Smooth muscle cell (in vitro differentiated cells): Measurements from ENCODE around the gene FSIP1. TPM values are rescaled to one million over a fixed set of nuclear protein-coding genes. Genes with fewer than 3 reads are reported as not detected.

Source experiments
- DNase-seq: peaks from one replicate; lab custom pipeline; 2025; ENCODE audit not compliant: unreplicated experiment; lab: John Stamatoyannopoulos, UW
- H2AFZ ChIP-seq: fragments of 200-600 bp; sonication (generic); 2 replicates; pipeline ENCODE4 v1.6.0; 2016; ENCODE audit warnings: antibody characterized with exemption, low read depth, mild to moderate bottlenecking
- H3F3A ChIP-seq: fragments of 200-600 bp; sonication (generic); 2 replicates; pipeline ENCODE4 v1.6.0; 2017; ENCODE audit warnings: antibody characterized with exemption, low read depth
- H3K27ac ChIP-seq: fragments of 200-600 bp; sonication (generic); 2 replicates; pipeline ENCODE4 v1.5.1; 2016; ENCODE audit warnings: low read depth, mild to moderate bottlenecking
- H3K27me3 ChIP-seq: fragments of 200-600 bp; sonication (generic); 2 replicates; pipeline ENCODE4 v1.6.1; 2016; ENCODE audit warnings: low read depth, mild to moderate bottlenecking
- H3K36me3 ChIP-seq: fragments of 200-600 bp; sonication (generic); 2 replicates; pipeline ENCODE4 v1.5.1; 2016; ENCODE audit warnings: low read depth
- H3K4me1 ChIP-seq: fragments of 200-600 bp; sonication (generic); 2 replicates; pipeline ENCODE4 v1.5.1; 2016; ENCODE audit warnings: low read depth
- H3K4me2 ChIP-seq: fragments of 200-600 bp; sonication (generic); 2 replicates; pipeline ENCODE4 v1.6.0; 2016; ENCODE audit warnings: mild to moderate bottlenecking
- H3K4me3 ChIP-seq: fragments of 200-600 bp; sonication (generic); 2 replicates; pipeline ENCODE4 v1.5.1; 2016; ENCODE audit warnings: mild to moderate bottlenecking
- H3K79me2 ChIP-seq: fragments of 200-600 bp; sonication (generic); 2 replicates; pipeline ENCODE4 v1.6.0; 2016; ENCODE audit warnings: low read depth, mild to moderate bottlenecking
- H3K9ac ChIP-seq: fragments of 200-600 bp; sonication (generic); 2 replicates; pipeline ENCODE4 v1.6.0; 2016; ENCODE audit warnings: low read depth
- H3K9me3 ChIP-seq: fragments of 200-600 bp; sonication (generic); replicated peaks from 2 replicates; pipeline ENCODE4 v1.5.1; 2016; ENCODE audit warnings: low read depth
- H4K20me1 ChIP-seq: fragments of 200-600 bp; sonication (generic); 2 replicates; pipeline ENCODE4 v1.6.0; 2016; ENCODE audit warnings: low read depth
- WGBS: methylation state at CpG from one replicate; pipeline ENCODE4 v1.1.7; 2016; ENCODE audit warnings: low lambda C conversion rate; 5-methylcytosine and 5-hydroxymethylcytosine counted together
- polyA plus RNA-seq: library from polyadenylated mRNA; unstranded; fragments of >200 nt; fragmentation: Nextera tagmentation; extraction: Ambion mirVana; gene quantifications from 2 replicates; pipeline ENCODE4 v1.2.1, GENCODE V29; 2016
- total RNA-seq: library from RNA; depleted of rRNA; stranded (reverse); fragments of >200 nt; gene quantifications from 2 replicates; pipeline ENCODE4 v1.2.3, GENCODE V29; 2014
- TF ChIP-seq, protein P1 (sequence below): fragments of 200-600 bp; sonication (generic); IDR thresholded peaks from 2 replicates; pipeline ENCODE4 v1.5.1; 2017; ENCODE audit warnings: borderline replicate concordance, mild to moderate bottlenecking, antibody characterized with exemption; ENCODE audit not compliant: insufficient read depth, poor library complexity, severe bottlenecking

Gene FSIP1
- total and polyA plus RNA-seq, 2 experiments from 2014 or later, result 0.13 to 0.43 TPM

DNA sequence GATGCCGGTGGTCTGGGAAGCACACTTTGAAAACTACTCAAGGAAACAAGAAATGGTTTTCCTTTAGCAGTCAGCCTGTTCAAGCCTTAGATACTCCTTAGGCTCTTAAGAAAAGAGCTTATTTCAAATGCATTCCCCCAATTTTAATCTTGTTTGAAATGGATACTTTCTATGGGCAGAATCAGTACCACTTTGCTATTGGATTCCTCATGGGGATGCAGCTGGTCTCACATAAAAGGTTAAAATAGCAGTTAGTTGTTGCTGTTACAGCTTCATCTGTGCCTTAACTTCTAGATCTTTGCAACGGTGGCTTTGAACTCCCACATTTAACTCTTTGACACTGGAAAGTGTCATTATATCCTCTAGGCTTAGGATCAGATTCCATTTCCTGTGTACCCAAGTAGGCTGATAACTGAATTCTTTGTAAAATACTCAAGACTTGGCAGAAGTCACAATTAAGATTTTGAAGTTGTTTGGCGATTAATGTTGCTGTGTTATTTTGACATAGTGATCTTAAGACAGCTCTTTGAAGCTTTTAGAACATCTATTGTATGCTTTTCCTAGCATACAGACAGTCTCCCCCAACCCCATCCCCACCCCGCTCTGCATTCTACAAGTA is 199.6 kb downstream of the FSIP1 start:
- H3K27ac ChIP-seq, result no peak overlapping the region
- H3K79me2 ChIP-seq, result peaks cover 41% of the 10 kb centered on the region
- H3K9ac ChIP-seq, result peak overlapping the region; percentile 19
- TF ChIP-seq, protein P1, sequence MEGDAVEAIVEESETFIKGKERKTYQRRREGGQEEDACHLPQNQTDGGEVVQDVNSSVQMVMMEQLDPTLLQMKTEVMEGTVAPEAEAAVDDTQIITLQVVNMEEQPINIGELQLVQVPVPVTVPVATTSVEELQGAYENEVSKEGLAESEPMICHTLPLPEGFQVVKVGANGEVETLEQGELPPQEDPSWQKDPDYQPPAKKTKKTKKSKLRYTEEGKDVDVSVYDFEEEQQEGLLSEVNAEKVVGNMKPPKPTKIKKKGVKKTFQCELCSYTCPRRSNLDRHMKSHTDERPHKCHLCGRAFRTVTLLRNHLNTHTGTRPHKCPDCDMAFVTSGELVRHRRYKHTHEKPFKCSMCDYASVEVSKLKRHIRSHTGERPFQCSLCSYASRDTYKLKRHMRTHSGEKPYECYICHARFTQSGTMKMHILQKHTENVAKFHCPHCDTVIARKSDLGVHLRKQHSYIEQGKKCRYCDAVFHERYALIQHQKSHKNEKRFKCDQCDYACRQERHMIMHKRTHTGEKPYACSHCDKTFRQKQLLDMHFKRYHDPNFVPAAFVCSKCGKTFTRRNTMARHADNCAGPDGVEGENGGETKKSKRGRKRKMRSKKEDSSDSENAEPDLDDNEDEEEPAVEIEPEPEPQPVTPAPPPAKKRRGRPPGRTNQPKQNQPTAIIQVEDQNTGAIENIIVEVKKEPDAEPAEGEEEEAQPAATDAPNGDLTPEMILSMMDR, result no peak
- H3K27me3 ChIP-seq, result no peaks in the 10 kb centered on the region
- DNase-seq, result no peak
- H4K20me1 ChIP-seq, result peaks cover 71% of the 10 kb centered on the region
- H3K36me3 ChIP-seq, result peaks cover 30% of the 10 kb centered on the region
- peak overlapping the region; percentile 63 for H3K4me3 ChIP-seq
- H3K9me3 ChIP-seq, result no peaks in the 10 kb centered on the region
- WGBS, result 56% methylated on average over 4 of the region's 4 CpGs
- H2AFZ ChIP-seq, result no peak overlapping the region
- H3K4me1 ChIP-seq, result peaks cover 9% of the 10 kb centered on the region
- peak overlapping the region; percentile 92 for H3K4me2 ChIP-seq
- H3F3A ChIP-seq, result peaks cover 61% of the 10 kb centered on the region

DNA sequence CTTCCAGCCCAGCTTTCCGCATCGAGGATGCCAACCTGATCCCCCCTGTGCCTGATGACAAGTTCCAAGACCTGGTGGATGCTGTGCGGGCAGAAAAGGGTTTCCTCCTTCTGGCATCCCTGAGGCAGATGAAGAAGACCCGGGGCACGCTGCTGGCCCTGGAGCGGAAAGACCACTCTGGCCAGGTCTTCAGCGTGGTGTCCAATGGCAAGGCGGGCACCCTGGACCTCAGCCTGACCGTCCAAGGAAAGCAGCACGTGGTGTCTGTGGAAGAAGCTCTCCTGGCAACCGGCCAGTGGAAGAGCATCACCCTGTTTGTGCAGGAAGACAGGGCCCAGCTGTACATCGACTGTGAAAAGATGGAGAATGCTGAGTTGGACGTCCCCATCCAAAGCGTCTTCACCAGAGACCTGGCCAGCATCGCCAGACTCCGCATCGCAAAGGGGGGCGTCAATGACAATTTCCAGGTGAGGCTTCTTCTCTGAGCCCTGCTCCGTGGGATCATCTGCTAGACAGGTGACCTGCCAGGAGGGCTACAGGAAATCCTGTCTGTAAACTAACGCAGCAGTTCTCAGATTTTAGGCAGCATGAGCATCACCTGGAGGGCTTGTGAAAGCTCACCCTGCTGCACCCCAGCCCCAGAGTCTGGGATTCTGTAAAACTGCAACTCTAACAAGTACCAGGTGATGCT is 200.2 kb downstream of the FSIP1 start:
- Histone ChIP-seq H3K79me2 (peaks cover 41% of the 10 kb centered on the region), H3K9me3 (no peaks in the 10 kb centered on the region), H3K9ac (peak overlapping the region; percentile 85), H3F3A (peaks cover 56% of the 10 kb centered on the region), H2AFZ (no peak overlapping the region), H3K4me2 (peak overlapping the region; percentile 92), H3K27me3 (no peaks in the 10 kb centered on the region), H3K36me3 (peaks cover 24% of the 10 kb centered on the region), H4K20me1 (peaks cover 64% of the 10 kb centered on the region), H3K4me3 (peak overlapping the region; percentile 63), H3K27ac (no peak overlapping the region), H3K4me1 (peaks cover 9% of the 10 kb centered on the region)
- no peak for DNase-seq
- TF ChIP-seq, protein P1, result no peak
- WGBS, result 81% methylated on average over 20 of the region's 20 CpGs

DNA sequence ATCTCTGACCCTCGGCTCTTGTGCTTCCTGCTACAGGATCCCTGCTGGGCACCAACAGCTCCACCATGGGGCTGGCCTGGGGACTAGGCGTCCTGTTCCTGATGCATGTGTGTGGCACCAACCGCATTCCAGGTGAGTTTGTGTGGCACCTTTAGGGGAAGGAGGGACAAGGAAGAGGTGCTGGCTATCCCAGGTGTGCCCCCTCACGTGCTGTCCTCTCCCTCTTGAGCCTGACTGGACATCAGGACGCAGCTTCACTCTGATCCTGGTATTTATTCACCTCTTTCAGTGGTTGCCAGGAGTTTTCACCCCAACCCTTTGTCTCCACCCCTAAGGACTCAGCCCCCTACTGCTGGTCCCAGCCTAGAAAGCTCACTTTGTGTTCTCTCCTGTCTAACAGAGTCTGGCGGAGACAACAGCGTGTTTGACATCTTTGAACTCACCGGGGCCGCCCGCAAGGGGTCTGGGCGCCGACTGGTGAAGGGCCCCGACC is 200.8 kb downstream of the FSIP1 start:
- Histone ChIP-seq H3K27me3 (no peaks in the 10 kb centered on the region), H3K9ac (peak overlapping the region; percentile 85), H3K4me3 (peak overlapping the region; percentile 63), H3K4me1 (peaks cover 9% of the 10 kb centered on the region), H4K20me1 (peaks cover 59% of the 10 kb centered on the region), H3K27ac (peak overlapping the region; percentile 22), H3F3A (peaks cover 50% of the 10 kb centered on the region), H3K9me3 (no peaks in the 10 kb centered on the region), H3K36me3 (peaks cover 18% of the 10 kb centered on the region), H2AFZ (no peak overlapping the region), H3K79me2 (peaks cover 41% of the 10 kb centered on the region), H3K4me2 (peak overlapping the region; percentile 92)
- no peak for DNase-seq
- TF ChIP-seq, protein P1, result peak; percentile 22
- WGBS, result 67% methylated on average over 13 of the region's 13 CpGs
